ENCODE data around the gene RCAN2.

DNA sequence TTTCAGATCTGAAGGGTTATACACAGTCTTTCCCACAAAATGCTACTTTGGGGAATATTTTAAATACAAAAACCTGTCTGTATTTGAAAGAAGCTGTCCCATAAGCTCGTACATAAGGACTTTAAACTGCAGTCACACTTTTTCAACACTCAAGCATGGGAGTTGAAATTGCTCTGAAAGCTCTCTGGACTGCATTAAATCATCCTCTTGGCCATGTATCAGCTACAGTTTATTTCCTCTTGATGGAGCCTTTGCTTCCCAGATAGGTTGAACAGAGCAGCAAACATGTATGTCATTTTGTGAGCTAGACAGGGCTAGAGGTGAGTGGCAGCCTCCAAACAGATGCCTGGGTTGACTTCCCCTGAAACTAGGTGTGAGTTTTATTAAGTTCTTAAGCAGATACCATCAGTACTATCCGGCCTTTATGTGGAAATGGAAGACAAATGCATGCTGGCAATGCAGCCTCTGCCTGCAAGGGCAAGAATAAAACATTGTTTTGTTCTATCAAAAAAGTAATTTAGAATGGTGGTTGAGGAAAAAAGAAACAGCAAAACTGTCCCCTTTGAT lies 214.6 kb downstream of the RCAN2 start:
- TF ChIP-seq PPARA (CRISPR knock-in tag; IDR thresholded peaks at IDR 0.05; ENCODE audit: borderline replicate concordance) (no peak), ZFP3 (CRISPR knock-in tag; IDR thresholded peaks at IDR 0.05) (no peak), ARNTL (CRISPR knock-in tag; IDR thresholded peaks at IDR 0.05; ENCODE audit: borderline replicate concordance, low read depth) (no peak), RARB (CRISPR knock-in tag; IDR thresholded peaks at IDR 0.05) (no peak), ISL1 (CRISPR knock-in tag; IDR thresholded peaks at IDR 0.05) (no peak), BACH2 (CRISPR knock-in tag; IDR thresholded peaks at IDR 0.05; ENCODE audit: borderline replicate concordance) (no peak)
- TF ChIP-seq, protein P1, sequence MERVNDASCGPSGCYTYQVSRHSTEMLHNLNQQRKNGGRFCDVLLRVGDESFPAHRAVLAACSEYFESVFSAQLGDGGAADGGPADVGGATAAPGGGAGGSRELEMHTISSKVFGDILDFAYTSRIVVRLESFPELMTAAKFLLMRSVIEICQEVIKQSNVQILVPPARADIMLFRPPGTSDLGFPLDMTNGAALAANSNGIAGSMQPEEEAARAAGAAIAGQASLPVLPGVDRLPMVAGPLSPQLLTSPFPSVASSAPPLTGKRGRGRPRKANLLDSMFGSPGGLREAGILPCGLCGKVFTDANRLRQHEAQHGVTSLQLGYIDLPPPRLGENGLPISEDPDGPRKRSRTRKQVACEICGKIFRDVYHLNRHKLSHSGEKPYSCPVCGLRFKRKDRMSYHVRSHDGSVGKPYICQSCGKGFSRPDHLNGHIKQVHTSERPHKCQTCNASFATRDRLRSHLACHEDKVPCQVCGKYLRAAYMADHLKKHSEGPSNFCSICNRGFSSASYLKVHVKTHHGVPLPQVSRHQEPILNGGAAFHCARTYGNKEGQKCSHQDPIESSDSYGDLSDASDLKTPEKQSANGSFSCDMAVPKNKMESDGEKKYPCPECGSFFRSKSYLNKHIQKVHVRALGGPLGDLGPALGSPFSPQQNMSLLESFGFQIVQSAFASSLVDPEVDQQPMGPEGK (CRISPR knock-in tag; IDR thresholded peaks at IDR 0.05; ENCODE audit: borderline replicate concordance) = no peak

Measured in SK-N-SH treated with all-trans-retinoic acid at 6 μM for 48 hours (cell line).